Heart left ventricle (tissue), 16 donors: ENCODE data around the gene CAMTA1. TPM values are rescaled to one million over a fixed set of nuclear protein-coding genes. Genes with fewer than 3 reads are reported as not detected.
A peak's percentile ranks its signal among the peaks of the same experiment; 100 is the strongest.

Source experiments
- ATAC-seq, 4 donors: fragments of 200-7000 bp; cut with Tn5 transposase; one replicate each; pipeline ENCODE4 v1.9.1; 2020 to 2022; ENCODE audit warnings: moderate library complexity in 4 of 4, mild to moderate bottlenecking in 3 of 4, moderate number of reproducible peaks in 1 of 4
- DNase-seq, 5 donors: peaks; one replicate each; pipeline ENCODE4 v3.0.0-alpha.2; 2020
- H3K27ac ChIP-seq, 12 donors: fragments of 200-600 bp; sonication (generic) in 4 of 12; one replicate each; pipeline versions ENCODE4 v1.5.0 to v1.8.0; 2016 to 2022; ENCODE audit warnings: mild to moderate bottlenecking in 2 of 12
- H3K27me3 ChIP-seq, 9 donors: fragments of 200-600 bp; sonication (generic) in 2 of 9; one replicate each; pipeline versions ENCODE4 v1.5.1 to v1.8.0; 2016 to 2022; ENCODE audit warnings: mild to moderate bottlenecking in 3 of 9
- H3K36me3 ChIP-seq, 9 donors: fragments of 200-600 bp; sonication (generic) in 2 of 9; one replicate each; pipeline versions ENCODE4 v1.5.0 to v1.8.0; 2018 to 2022; ENCODE audit warnings: mild to moderate bottlenecking in 2 of 9
- H3K4me1 ChIP-seq, 12 donors: fragments of 200-600 bp; sonication (generic) in 4 of 12; one replicate each; pipeline versions ENCODE4 v1.5.0 to v1.8.0; 2016 to 2022; ENCODE audit warnings: mild to moderate bottlenecking in 3 of 12
- H3K4me3 ChIP-seq, 12 donors: fragments of 200-600 bp; sonication (generic) in 4 of 12; one replicate each; pipeline versions ENCODE4 v1.5.0 to v1.8.0; 2017 to 2022; ENCODE audit warnings: mild to moderate bottlenecking in 9 of 12, moderate library complexity in 4 of 12
- H3K9me3 ChIP-seq, 12 donors: fragments of 200-600 bp; sonication (generic) in 4 of 12; one replicate each; pipeline versions ENCODE4 v1.5.0 to v1.8.0; 2016 to 2022; ENCODE audit warnings: mild to moderate bottlenecking in 1 of 12
- POLR2A ChIP-seq, 2 donors: fragments of 450-650 bp; IDR thresholded peaks; one replicate each; pipeline ENCODE4 v1.6.1; 2017; ENCODE audit warnings: antibody characterized with exemption in 2 of 2, mild to moderate bottlenecking in 2 of 2, moderate library complexity in 2 of 2
- WGBS, 4 donors: extraction: QIAGEN DNeasy Blood & Tissue Kit in 2 of 4; methylation state at CpG; one replicate each; pipeline versions ENCODE4 v1.1.5 to v1.1.7; 2013 to 2018; 5-methylcytosine and 5-hydroxymethylcytosine counted together
- intact Hi-C, 10 donors: fragments of 100-400 bp; cut with DNase I; formaldehyde crosslinking; loops; one replicate each; pipeline versions ENCODE4 v1.11.1 to v1.14.2; 2022
- polyA plus RNA-seq, 2 donors: library from polyadenylated mRNA; stranded (reverse); fragments of 200-250 nt; gene quantifications; one replicate each; pipeline ENCODE4 v1.2.3, GENCODE V29; 2013
- total RNA-seq, 9 donors: library from RNA; depleted of rRNA in 2 of 9; stranded (reverse); fragments of >200 nt in 2 of 9; fragmentation: NEBNext Ultra II Directional in 3 of 9; extraction: Animal tissue kit (Norgen Biotek cat#: 25700) in 3 of 9; gene quantifications; one replicate each; pipeline versions ENCODE4 v1.1.0 to v1.2.4, GENCODE V29; 2016 to 2023
- TF ChIP-seq, protein P1 (sequence below), 12 donors: fragments of 200-600 bp; sonication (generic) in 4 of 12; IDR thresholded peaks; one replicate each; pipeline versions ENCODE4 v1.5.0 to v1.8.0; 2018 to 2022; ENCODE audit warnings: antibody characterized with exemption in 12 of 12, mild to moderate bottlenecking in 5 of 12
- donor health status: ischemic (EF 13 %, LVEDD 7.1; RV severe dilation, severe dysfunction).
- donor health status: healthy with polysubstance abuse.
- donor health status: DM: no; HTN: yes; CAD: no.
- donor health status: DM: no; HTN: no; CAD: no.
- donor health status: ischemic (EF 25% LVEDD 6.9; RV normal size, moderate dysfunction).
- donor health status: ischemic (EF 25% LVEDD 5.7; RV mildly dilated, moderate dysfunction).
- donor health status: healthy.
- donor health status: DM: yes; HTN: yes; CAD: no.
- donor health status: ischemic (EF 35%, LVEDD 5.7; RV mildly dilated, moderate dysfunction).
- donor health status: nonischemic (EF 11% LVEDD 7.7; RV severe dilation, severe dysfunction).
- donor health status: DM: yes; HTN: yes; CAD: no.
- donor health status: PGD.
- donor health status: ischemic (EF 29% LVEDD 5.4; RV normal size, mild dysfunction).
- donor health status: nonischemic (EF 23%, LVEDD 6.1; RV moderate dilation, normal function).

CAMTA1 gene
- total and polyA plus RNA-seq, 11 donors: 114 to 303 (median 137) TPM

DNA sequence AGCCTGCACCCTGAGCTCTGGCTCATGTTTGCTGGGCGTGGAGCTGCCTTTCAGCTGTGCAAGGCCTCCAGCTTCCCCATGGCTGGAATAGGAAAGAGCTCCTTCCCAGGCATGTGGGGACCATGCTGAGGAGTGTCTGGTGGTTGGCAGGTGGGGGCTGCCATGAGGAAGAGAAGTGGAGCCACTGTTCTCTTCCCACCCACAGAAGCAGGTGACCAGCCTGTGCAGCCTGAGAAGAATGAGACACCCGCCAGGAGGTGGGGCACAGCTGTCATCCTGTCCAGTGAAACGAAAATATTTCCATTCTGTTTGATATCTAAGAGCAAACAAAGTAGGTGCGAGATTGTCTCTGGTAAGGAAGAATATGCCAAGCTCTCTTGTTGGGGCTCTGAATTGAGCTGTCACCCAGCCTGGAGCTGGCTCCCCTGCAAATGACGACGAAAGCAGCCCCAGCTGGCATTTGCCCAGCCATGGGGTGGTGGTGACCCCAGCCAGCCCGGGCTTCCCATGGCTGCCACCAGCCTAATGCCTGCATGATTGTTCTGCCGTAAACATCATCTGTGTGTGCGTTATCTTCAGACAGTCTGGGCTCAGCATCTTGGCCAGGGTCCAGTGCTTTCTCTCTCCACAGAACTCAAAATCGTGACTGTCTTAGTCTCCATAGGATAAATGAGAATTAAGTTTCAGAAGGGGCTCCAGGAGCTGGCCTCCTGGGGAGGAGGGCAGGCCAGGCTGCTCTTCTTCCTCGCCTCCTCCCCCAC, 556.1 kb downstream of the CAMTA1 start:
- H3K27me3 ChIP-seq: no peaks in the 10 kb centered on the region
- TF ChIP-seq, protein P1, sequence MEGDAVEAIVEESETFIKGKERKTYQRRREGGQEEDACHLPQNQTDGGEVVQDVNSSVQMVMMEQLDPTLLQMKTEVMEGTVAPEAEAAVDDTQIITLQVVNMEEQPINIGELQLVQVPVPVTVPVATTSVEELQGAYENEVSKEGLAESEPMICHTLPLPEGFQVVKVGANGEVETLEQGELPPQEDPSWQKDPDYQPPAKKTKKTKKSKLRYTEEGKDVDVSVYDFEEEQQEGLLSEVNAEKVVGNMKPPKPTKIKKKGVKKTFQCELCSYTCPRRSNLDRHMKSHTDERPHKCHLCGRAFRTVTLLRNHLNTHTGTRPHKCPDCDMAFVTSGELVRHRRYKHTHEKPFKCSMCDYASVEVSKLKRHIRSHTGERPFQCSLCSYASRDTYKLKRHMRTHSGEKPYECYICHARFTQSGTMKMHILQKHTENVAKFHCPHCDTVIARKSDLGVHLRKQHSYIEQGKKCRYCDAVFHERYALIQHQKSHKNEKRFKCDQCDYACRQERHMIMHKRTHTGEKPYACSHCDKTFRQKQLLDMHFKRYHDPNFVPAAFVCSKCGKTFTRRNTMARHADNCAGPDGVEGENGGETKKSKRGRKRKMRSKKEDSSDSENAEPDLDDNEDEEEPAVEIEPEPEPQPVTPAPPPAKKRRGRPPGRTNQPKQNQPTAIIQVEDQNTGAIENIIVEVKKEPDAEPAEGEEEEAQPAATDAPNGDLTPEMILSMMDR (IDR thresholded peaks at IDR 0.05): peak in 1 of 12 donors; percentile 12
- no peak for TF ChIP-seq POLR2A (IDR thresholded peaks at IDR 0.05)
- H3K36me3 ChIP-seq: no peaks in the 10 kb centered on the region
- DNase-seq: peak in 3 of 5 donors; percentile 18 to 33 (median 27)
- H3K27ac ChIP-seq: peak overlapping the region in 2 of 12 donors; percentile 30 to 42
- intact Hi-C loops: loop anchor here in 1 of 10 donors (5.0 kb wide), 1 partner anchor 306 kb away; no protein-coding TSS in a partner anchor
- H3K4me1 ChIP-seq: peaks cover 0 to 17% (median 7%) of the 10 kb centered on the region in 12 donors
- 23 to 37% (median 34%) methylated on average over 10 to 11 of the region's 11 CpGs for WGBS, 4 donors
- H3K4me3 ChIP-seq: no peak overlapping the region
- H3K9me3 ChIP-seq: no peaks in the 10 kb centered on the region
- ATAC-seq: peak; percentile 61 to 86 (median 66)

DNA sequence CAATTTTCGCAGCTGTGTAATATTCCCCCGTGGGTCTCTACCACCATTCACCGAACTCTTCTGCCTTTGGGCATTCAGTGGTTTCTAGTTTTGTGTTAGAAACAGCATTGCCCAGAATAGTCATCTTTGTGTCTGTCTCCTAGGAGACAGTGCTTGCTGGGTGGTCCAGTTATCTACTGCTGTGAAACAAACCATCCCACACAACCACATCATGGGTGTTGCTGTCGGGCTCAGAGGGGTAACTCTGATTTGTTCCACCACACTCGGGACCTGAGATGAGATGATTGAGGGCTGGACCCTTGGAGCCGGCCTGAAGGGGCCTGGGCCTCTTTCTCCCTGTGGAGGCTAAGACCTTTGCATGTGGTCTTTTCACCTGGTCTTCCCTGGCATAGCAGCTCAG, 558.6 kb downstream of the CAMTA1 start:
- intact Hi-C loops: loop anchor here in 1 of 10 donors (5.0 kb wide), 1 partner anchor 303 kb away; no protein-coding TSS in a partner anchor
- ATAC-seq: no peak
- H3K9me3 ChIP-seq: no peaks in the 10 kb centered on the region
- no peaks in the 10 kb centered on the region for H3K36me3 ChIP-seq
- TF ChIP-seq POLR2A (IDR thresholded peaks at IDR 0.05): no peak
- TF ChIP-seq, protein P1 (IDR thresholded peaks at IDR 0.05): no peak
- H3K27ac ChIP-seq: no peak overlapping the region
- H3K4me3 ChIP-seq: no peak overlapping the region
- H3K27me3 ChIP-seq: no peaks in the 10 kb centered on the region
- H3K4me1 ChIP-seq: peaks cover 0 to 27% (median 8%) of the 10 kb centered on the region in 12 donors
- no peak for DNase-seq
- 88 to 97% (median 93%) methylated on average over 5 to 6 of the region's 6 CpGs for WGBS, 4 donors

DNA sequence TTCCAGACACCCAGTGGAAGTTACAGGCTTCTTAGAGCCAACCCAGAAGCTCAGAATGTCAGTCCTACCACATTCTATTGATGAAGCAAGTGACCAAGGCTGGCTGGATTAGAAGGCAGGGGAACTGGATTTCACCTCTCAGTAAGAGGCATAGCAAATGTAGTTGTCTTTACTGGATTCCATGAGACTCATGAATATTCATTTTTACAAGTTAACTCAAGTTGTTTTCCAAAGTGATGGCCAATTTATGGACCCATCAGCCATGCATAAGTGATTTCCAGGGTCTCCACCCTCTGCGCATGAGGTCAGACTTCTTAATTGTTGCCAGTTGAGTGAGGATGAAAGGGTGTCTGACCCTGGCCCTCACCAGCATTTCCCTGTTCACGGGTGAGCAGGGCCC, 559.0 kb downstream of the CAMTA1 start:
- no peaks in the 10 kb centered on the region for H3K36me3 ChIP-seq
- intact Hi-C loops: loop anchor here in 1 of 10 donors (5.0 kb wide), 1 partner anchor 303 kb away; no protein-coding TSS in a partner anchor
- ATAC-seq (no peak), DNase-seq (no peak)
- 71 to 84% (median 76%) methylated on average over 2 of the region's 2 CpGs for WGBS, 4 donors
- no peak overlapping the region for H3K27ac ChIP-seq
- no peak overlapping the region for H3K4me3 ChIP-seq
- no peaks in the 10 kb centered on the region for H3K27me3 ChIP-seq
- TF ChIP-seq POLR2A (IDR thresholded peaks at IDR 0.05): no peak
- TF ChIP-seq, protein P1 (IDR thresholded peaks at IDR 0.05): no peak
- H3K4me1 ChIP-seq: peaks cover 0 to 27% (median 8%) of the 10 kb centered on the region in 12 donors
- H3K9me3 ChIP-seq: no peaks in the 10 kb centered on the region

DNA sequence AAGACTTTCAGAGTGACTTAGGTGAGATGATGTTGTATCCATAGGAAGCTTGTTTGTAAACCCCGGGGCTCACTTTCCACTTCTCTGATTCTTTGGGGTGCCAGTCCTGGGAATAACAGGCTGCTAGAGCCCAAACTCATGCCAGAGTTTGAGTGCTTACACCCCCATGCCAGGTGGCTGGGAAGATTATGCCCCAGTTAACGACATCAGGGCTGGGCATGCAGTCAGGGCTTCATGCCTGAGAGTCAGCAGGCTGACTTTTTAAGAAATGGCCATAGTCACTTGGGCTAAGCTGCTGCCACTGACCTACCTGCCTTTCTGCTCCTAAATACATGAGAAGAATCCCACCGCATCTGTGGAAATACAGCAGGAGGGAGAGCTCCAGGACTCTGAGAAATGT, 560.3 kb downstream of the CAMTA1 start:
- DNase-seq (no peak), ATAC-seq (no peak)
- no peak for TF ChIP-seq POLR2A (IDR thresholded peaks at IDR 0.05)
- TF ChIP-seq, protein P1 (IDR thresholded peaks at IDR 0.05): no peak
- Histone ChIP-seq H3K27me3 (no peaks in the 10 kb centered on the region), H3K4me1 (peaks cover 0 to 27% (median 8%) of the 10 kb centered on the region in 12 donors), H3K9me3 (no peaks in the 10 kb centered on the region), H3K36me3 (no peaks in the 10 kb centered on the region), H3K27ac (no peak overlapping the region), H3K4me3 (no peak overlapping the region)
- WGBS, 4 donors: 77 to 100% (median 81%) methylated on average over 2 to 3 of the region's 3 CpGs
- intact Hi-C loops: no loop called here
